ENCODE data around the gene MAOB. TPM values are rescaled to one million over a fixed set of nuclear protein-coding genes. Genes with fewer than 3 reads are reported as not detected.

The MAOB gene
- total RNA-seq, 1 experiment from 2014 or later, result 0.34 TPM

DNA sequence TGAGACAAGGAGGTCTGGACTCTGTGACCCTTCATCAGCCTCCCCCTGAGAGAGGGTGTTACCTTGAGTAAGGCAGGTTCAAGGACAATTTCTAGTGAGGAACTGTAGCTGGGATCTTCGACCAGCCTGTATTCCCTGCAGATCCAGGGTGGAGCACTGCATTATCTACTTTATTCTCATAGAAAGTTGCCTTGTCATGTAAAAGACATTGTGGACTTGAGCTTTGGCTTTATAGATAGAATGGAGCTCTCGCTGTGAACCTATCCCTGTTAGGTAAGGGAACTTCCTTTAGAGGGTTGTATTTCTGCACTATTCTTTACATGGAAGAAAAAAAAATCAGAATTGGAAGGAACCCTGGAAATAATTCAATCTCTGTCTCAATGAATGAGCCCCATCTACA is 134.8 kb downstream of the MAOB start:
- no peak for DNase-seq
- Histone ChIP-seq H3K4me1 (no peaks in the 10 kb centered on the region), H3K27me3 (replicated peaks; ENCODE audit: control insufficient read depth, insufficient read depth, low read length) (no peaks in the 10 kb centered on the region), H3K4me3 (ENCODE audit: low read depth, low read length) (no peak overlapping the region), H3K36me3 (ENCODE audit: control insufficient read depth, insufficient read depth, low read length) (no peaks in the 10 kb centered on the region), H3K9me3 (no peaks in the 10 kb centered on the region)
- CTCF ChIA-PET, result no interaction called here
- Mint-ChIP-seq H3K27me3 (ENCODE audit: insufficient read depth, unreplicated experiment) (no peaks in the 10 kb centered on the region), H3K36me3 (ENCODE audit: insufficient read depth, unreplicated experiment) (no peaks in the 10 kb centered on the region), H3K4me3 (ENCODE audit: unreplicated experiment) (no peak overlapping the region), H3K9me3 (ENCODE audit: unreplicated experiment) (no peaks in the 10 kb centered on the region), H3K27ac (ENCODE audit: unreplicated experiment) (no peak overlapping the region), H3K4me1 (ENCODE audit: low read depth, unreplicated experiment) (no peaks in the 10 kb centered on the region)
- POLR2A ChIA-PET, result no interaction called here
- TF ChIP-seq, protein P1, sequence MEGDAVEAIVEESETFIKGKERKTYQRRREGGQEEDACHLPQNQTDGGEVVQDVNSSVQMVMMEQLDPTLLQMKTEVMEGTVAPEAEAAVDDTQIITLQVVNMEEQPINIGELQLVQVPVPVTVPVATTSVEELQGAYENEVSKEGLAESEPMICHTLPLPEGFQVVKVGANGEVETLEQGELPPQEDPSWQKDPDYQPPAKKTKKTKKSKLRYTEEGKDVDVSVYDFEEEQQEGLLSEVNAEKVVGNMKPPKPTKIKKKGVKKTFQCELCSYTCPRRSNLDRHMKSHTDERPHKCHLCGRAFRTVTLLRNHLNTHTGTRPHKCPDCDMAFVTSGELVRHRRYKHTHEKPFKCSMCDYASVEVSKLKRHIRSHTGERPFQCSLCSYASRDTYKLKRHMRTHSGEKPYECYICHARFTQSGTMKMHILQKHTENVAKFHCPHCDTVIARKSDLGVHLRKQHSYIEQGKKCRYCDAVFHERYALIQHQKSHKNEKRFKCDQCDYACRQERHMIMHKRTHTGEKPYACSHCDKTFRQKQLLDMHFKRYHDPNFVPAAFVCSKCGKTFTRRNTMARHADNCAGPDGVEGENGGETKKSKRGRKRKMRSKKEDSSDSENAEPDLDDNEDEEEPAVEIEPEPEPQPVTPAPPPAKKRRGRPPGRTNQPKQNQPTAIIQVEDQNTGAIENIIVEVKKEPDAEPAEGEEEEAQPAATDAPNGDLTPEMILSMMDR (IDR thresholded peaks at IDR 0.05; ENCODE audit: insufficient read depth in 1 of 2, low read depth in 1 of 2, low read length in 1 of 2, severe bottlenecking in 1 of 2, unreplicated experiment in 1 of 2), result no peak
- BruUV-seq (replicated peaks), result no TSS peak
- intact Hi-C loops (cut with micrococcal nuclease; ENCODE audit: unreplicated experiment), result no loop called here

DNA sequence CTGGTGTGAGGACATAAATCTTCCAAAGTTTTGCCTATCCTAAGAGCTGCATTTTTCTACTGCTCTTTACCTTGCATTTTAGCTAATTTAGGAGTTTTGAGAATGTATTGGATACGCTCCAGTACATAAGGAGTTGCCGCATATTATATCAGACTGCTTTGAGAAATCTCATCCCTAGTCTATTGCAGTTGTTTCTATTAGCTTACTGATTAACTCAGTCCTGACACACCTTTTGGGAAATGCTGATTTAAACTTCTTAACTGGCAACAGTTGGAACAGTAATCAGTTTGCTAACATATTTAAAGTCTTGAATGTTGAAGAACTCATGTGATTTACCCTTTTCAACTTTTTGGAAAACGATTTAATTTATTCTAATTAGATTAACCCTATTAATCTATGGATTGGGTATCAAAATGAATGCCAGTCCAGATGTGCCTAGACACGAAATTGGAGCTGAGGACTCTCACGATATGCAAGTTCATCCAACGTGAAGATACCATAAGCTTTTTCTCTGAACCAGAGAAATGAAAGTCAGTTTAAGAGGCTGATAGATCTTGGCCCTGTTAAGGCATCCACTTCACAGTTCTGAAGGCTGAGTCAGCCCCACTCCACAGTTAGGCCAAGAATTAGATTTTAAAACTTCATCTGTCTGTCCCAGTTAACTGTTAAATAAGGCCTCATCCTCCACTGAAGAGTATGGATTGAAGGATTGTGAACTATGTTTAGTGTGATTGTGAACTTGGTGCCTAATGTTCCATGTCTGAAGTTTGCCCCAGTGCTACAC is 136.1 kb downstream of the MAOB start:
- H3K9me3 Mint-ChIP-seq (ENCODE audit: unreplicated experiment), result no peaks in the 10 kb centered on the region
- H3K27me3 ChIP-seq (replicated peaks; ENCODE audit: control insufficient read depth, insufficient read depth, low read length), result no peaks in the 10 kb centered on the region
- H3K4me3 ChIP-seq (ENCODE audit: low read depth, low read length), result no peak overlapping the region
- no peaks in the 10 kb centered on the region for H3K27me3 Mint-ChIP-seq (ENCODE audit: insufficient read depth, unreplicated experiment)
- H3K27ac Mint-ChIP-seq (ENCODE audit: unreplicated experiment), result no peak overlapping the region
- CTCF ChIA-PET, result no interaction called here
- no peak overlapping the region for H3K4me3 Mint-ChIP-seq (ENCODE audit: unreplicated experiment)
- intact Hi-C loops (cut with micrococcal nuclease; ENCODE audit: unreplicated experiment), result no loop called here
- DNase-seq, result no peak
- H3K4me1 Mint-ChIP-seq (ENCODE audit: low read depth, unreplicated experiment), result no peaks in the 10 kb centered on the region
- no peaks in the 10 kb centered on the region for H3K36me3 Mint-ChIP-seq (ENCODE audit: insufficient read depth, unreplicated experiment)
- no peaks in the 10 kb centered on the region for H3K9me3 ChIP-seq
- no TSS peak for BruUV-seq (replicated peaks)
- POLR2A ChIA-PET, result no interaction called here
- no peaks in the 10 kb centered on the region for H3K4me1 ChIP-seq
- H3K36me3 ChIP-seq (ENCODE audit: control insufficient read depth, insufficient read depth, low read length), result no peaks in the 10 kb centered on the region
- TF ChIP-seq, protein P1 (IDR thresholded peaks at IDR 0.05; ENCODE audit: insufficient read depth in 1 of 2, low read depth in 1 of 2, low read length in 1 of 2, severe bottlenecking in 1 of 2, unreplicated experiment in 1 of 2), result no peak

DNA sequence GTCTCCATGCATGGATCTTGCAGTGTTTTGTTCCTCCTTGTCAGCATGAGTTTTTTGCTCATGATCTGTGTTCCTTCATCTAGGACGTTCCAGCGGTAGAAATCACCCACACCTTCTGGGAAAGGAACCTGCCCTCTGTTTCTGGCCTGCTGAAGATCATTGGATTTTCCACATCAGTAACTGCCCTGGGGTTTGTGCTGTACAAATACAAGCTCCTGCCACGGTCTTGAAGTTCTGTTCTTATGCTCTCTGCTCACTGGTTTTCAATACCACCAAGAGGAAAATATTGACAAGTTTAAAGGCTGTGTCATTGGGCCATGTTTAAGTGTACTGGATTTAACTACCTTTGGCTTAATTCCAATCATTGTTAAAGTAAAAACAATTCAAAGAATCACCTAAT is 138.0 kb downstream of the MAOB start:
- no peaks in the 10 kb centered on the region for H3K27me3 ChIP-seq (replicated peaks; ENCODE audit: control insufficient read depth, insufficient read depth, low read length)
- TF ChIP-seq, protein P1 (IDR thresholded peaks at IDR 0.05; ENCODE audit: insufficient read depth in 1 of 2, low read depth in 1 of 2, low read length in 1 of 2, severe bottlenecking in 1 of 2, unreplicated experiment in 1 of 2), result no peak
- no peaks in the 10 kb centered on the region for H3K9me3 ChIP-seq
- POLR2A ChIA-PET, result no interaction called here
- BruUV-seq (replicated peaks), result no TSS peak
- H3K4me1 ChIP-seq, result no peaks in the 10 kb centered on the region
- CTCF ChIA-PET, result no interaction called here
- Mint-ChIP-seq H3K9me3 (ENCODE audit: unreplicated experiment) (no peaks in the 10 kb centered on the region), H3K36me3 (ENCODE audit: insufficient read depth, unreplicated experiment) (no peaks in the 10 kb centered on the region), H3K4me3 (ENCODE audit: unreplicated experiment) (no peak overlapping the region), H3K4me1 (ENCODE audit: low read depth, unreplicated experiment) (no peaks in the 10 kb centered on the region), H3K27ac (ENCODE audit: unreplicated experiment) (no peak overlapping the region), H3K27me3 (ENCODE audit: insufficient read depth, unreplicated experiment) (no peaks in the 10 kb centered on the region)
- intact Hi-C loops (cut with micrococcal nuclease; ENCODE audit: unreplicated experiment), result no loop called here
- no peaks in the 10 kb centered on the region for H3K36me3 ChIP-seq (ENCODE audit: control insufficient read depth, insufficient read depth, low read length)
- H3K4me3 ChIP-seq (ENCODE audit: low read depth, low read length), result no peak overlapping the region
- DNase-seq, result no peak
